ENCODE measurements around the gene DHRS4.
"Not testable (repeated sequence)": the region's sequence is repeated elsewhere in the genome, so short reads cannot be mapped to it uniquely, and the experiment has no call there.

GRCh38 chr14:23953116-23953463, 480 bp upstream of the DHRS4 start:
- TF ChIP-seq POLR2A, CTCF (IDR thresholded peaks at IDR 0.05): not testable (repeated sequence)

All from heart left ventricle (tissue), 13 donors.